Measurements from ENCODE around the gene GTSE1. TPM values are rescaled to one million over a fixed set of nuclear protein-coding genes. Genes with fewer than 3 reads are reported as not detected.

Gene GTSE1
- total and polyA plus RNA-seq, 2 of the 13 experiments (the other 11 are each of a cell fraction or from before 2014, with no cell fraction given), result 10.7 to 13.5 TPM

- 0 out of 2 replicates have a peak, but pooled peaks have one; percentile 14 for TF ChIP-seq PATZ1 (CRISPR knock-in tag; IDR thresholded peaks at IDR 0.05)
- no peak for TF ChIP-seq FUBP1 (CRISPR knock-in tag; IDR thresholded peaks at IDR 0.05; ENCODE audit: borderline replicate concordance)
- TF ChIP-seq DRAP1 (CRISPR knock-in tag; IDR thresholded peaks at IDR 0.05), result 0 out of 2 replicates have a peak, but pooled peaks have one; percentile 15
- TF ChIP-seq ZSCAN31 (CRISPR knock-in tag; IDR thresholded peaks at IDR 0.05; ENCODE audit: low read depth), result 0 out of 2 replicates have a peak, but pooled peaks have one; percentile 28
- no peak for TF ChIP-seq ZNF484 (CRISPR knock-in tag; IDR thresholded peaks at IDR 0.05; ENCODE audit: borderline replicate concordance, low read depth)
- no peak for TF ChIP-seq ATF3 (CRISPR knock-in tag; IDR thresholded peaks at IDR 0.05)
- no peak for TF ChIP-seq MAZ (IDR thresholded peaks at IDR 0.05; ENCODE audit: borderline replicate concordance, low read depth, low read length)
- TF ChIP-seq MAZ (CRISPR knock-in tag; IDR thresholded peaks at IDR 0.05; ENCODE audit: low read depth), result 0 out of 2 replicates have a peak, but pooled peaks have one; percentile 29
- TF ChIP-seq TFDP2 (CRISPR knock-in tag; IDR thresholded peaks at IDR 0.05), result 0 out of 2 replicates have a peak, but pooled peaks have one; percentile 13
- peak; percentile 38; the same call in 1 of the 2 replicates for TF ChIP-seq BORCS8-MEF2B (CRISPR knock-in tag; IDR thresholded peaks at IDR 0.05)
- TF ChIP-seq ZNF160 (CRISPR knock-in tag; IDR thresholded peaks at IDR 0.05), result no peak
- 0 out of 2 replicates have a peak, but pooled peaks have one; percentile 35 for TF ChIP-seq HNF1B (CRISPR knock-in tag; IDR thresholded peaks at IDR 0.05)
- TF ChIP-seq TERF1 (CRISPR knock-in tag; IDR thresholded peaks at IDR 0.05), result no peak
- TF ChIP-seq LCORL (IDR thresholded peaks at IDR 0.05), result no peak
- no peak for TF ChIP-seq LCORL (CRISPR knock-in tag; IDR thresholded peaks at IDR 0.05)
- TF ChIP-seq ZNF629 (CRISPR knock-in tag; conservative IDR thresholded peaks at IDR 0.05), result 0 out of 2 replicates have a peak, but pooled peaks have one; percentile 5
- TF ChIP-seq XRCC5 (optimal IDR thresholded peaks at IDR 0.05; ENCODE audit: low read length), result peak; percentile 34
- peak; percentile 78 for TF ChIP-seq SMC3 (IDR thresholded peaks at IDR 0.05; ENCODE audit: low read length)
- TF ChIP-seq LBX2 (CRISPR knock-in tag; IDR thresholded peaks at IDR 0.05; ENCODE audit: borderline replicate concordance), result no peak
- no peak for TF ChIP-seq POLR2AphosphoS2 (IDR thresholded peaks at IDR 0.05; ENCODE audit: low read depth, low read length)
Measured at GRCh38 chr22:46355369-46355995, 58.8 kb downstream of the GTSE1 start (continued).

Measured in HepG2 (cell line).